ENCODE measurements around the gene SOHLH1.

- TF ChIP-seq ZNF133 (tag by site-specific recombination; IDR thresholded peaks at IDR 0.05) (no peak), PRDM6 (tag by site-specific recombination; IDR thresholded peaks at IDR 0.05) (no peak), ZNF776 (tag by site-specific recombination; IDR thresholded peaks at IDR 0.05; ENCODE audit: borderline replicate concordance) (no peak), ZNF175 (tag by site-specific recombination; IDR thresholded peaks at IDR 0.05) (no peak), KLF9 (tag by site-specific recombination; IDR thresholded peaks at IDR 0.05; ENCODE audit: low read depth) (no peak), CTCF (tag by site-specific recombination; IDR thresholded peaks at IDR 0.05) (no peak), YY1 (tag by site-specific recombination; IDR thresholded peaks at IDR 0.05) (no peak), ZBTB17 (tag by site-specific recombination; IDR thresholded peaks at IDR 0.05) (no peak)
- TF ChIP-seq, protein P1, sequence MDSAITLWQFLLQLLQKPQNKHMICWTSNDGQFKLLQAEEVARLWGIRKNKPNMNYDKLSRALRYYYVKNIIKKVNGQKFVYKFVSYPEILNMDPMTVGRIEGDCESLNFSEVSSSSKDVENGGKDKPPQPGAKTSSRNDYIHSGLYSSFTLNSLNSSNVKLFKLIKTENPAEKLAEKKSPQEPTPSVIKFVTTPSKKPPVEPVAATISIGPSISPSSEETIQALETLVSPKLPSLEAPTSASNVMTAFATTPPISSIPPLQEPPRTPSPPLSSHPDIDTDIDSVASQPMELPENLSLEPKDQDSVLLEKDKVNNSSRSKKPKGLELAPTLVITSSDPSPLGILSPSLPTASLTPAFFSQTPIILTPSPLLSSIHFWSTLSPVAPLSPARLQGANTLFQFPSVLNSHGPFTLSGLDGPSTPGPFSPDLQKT (IDR thresholded peaks at IDR 0.05; ENCODE audit: borderline replicate concordance, low read depth, low read length): no peak
- TF ChIP-seq, protein P2, sequence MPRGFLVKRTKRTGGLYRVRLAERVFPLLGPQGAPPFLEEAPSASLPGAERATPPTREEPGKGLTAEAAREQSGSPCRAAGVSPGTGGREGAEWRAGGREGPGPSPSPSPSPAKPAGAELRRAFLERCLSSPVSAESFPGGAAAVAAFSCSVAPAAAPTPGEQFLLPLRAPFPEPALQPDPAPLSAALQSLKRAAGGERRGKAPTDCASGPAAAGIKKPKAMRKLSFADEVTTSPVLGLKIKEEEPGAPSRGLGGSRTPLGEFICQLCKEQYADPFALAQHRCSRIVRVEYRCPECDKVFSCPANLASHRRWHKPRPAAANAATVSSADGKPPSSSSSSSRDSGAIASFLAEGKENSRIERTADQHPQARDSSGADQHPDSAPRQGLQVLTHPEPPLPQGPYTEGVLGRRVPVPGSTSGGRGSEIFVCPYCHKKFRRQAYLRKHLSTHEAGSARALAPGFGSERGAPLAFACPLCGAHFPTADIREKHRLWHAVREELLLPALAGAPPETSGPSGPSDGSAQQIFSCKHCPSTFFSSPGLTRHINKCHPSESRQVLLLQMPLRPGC (tag by site-specific recombination; IDR thresholded peaks at IDR 0.05): no peak
Observed at GRCh38 chr9:135744333-135745070, 45.2 kb upstream of the SOHLH1 start.
